WTC11 (cell line): ENCODE results near the gene ERLEC1. TPM values are rescaled to one million over a fixed set of nuclear protein-coding genes. Genes with fewer than 3 reads are reported as not detected.
A peak's percentile ranks its signal among the peaks of the same experiment; 100 is the strongest.

ENCODE experiments used
- ATAC-seq: fragments of 200-7000 bp; cut with Tn5 transposase; 2 replicates; pipeline ENCODE4 v1.10.0; 2021; ENCODE audit warnings: mild to moderate bottlenecking, moderate library complexity
- Bru-seq: library from RNA; stranded (reverse); fragments of 400-500 nt; gene quantifications from one replicate; lab custom pipeline; 2021; lab: Mats Ljungman, UMichigan
- CTCF ChIA-PET: fragments of 300-600 bp; sonication (Branson Sonifier 250); formaldehyde crosslinking; loops from one replicate; lab custom pipeline; 2021; ENCODE audit warnings: antibody characterized with exemption; lab: Charles Lee
- POLR2A ChIA-PET: fragments of 350-600 bp; sonication (Branson Sonifier 250); formaldehyde crosslinking; loops from one replicate; lab custom pipeline; 2021; ENCODE audit warnings: antibody characterized with exemption; lab: Charles Lee
- DNase-seq: peaks from one replicate; pipeline ENCODE4 v3.0.0; 2021; ENCODE audit warnings: low spot score
- H3K27ac Mint-ChIP-seq: 2 replicates; pipeline ENCODE4 v1.8.0; 2021; ENCODE audit warnings: mixed read lengths
- H3K27me3 Mint-ChIP-seq: 2 replicates; pipeline ENCODE4 v1.8.0; 2021; ENCODE audit warnings: low read depth, mild to moderate bottlenecking, moderate library complexity, mixed read lengths
- H3K36me3 Mint-ChIP-seq: 2 replicates; pipeline ENCODE4 v1.8.0; 2021; ENCODE audit warnings: mixed read lengths
- H3K4me1 Mint-ChIP-seq: 2 replicates; pipeline ENCODE4 v1.8.0; 2022; ENCODE audit warnings: mixed read lengths
- H3K4me3 Mint-ChIP-seq: 2 replicates; pipeline ENCODE4 v1.8.0; 2021; ENCODE audit warnings: mild to moderate bottlenecking, moderate library complexity, mixed read lengths
- H3K9me3 Mint-ChIP-seq: 2 replicates; pipeline ENCODE4 v1.8.0; 2021; ENCODE audit warnings: mixed read lengths
- EMX1 ChIP-seq: fragments of 250-450 bp; sonication (Bioruptor Pico); IDR thresholded peaks from 2 replicates; pipeline ENCODE4 v1.8.0; 2021; ENCODE audit warnings: mild to moderate bottlenecking
- GTF2I ChIP-seq: fragments of 250-450 bp; sonication (Bioruptor Pico); conservative IDR thresholded peaks from 2 replicates; pipeline ENCODE4 v1.4.0; 2021; ENCODE audit warnings: mild to moderate bottlenecking
- JAZF1 ChIP-seq: fragments of 250-450 bp; sonication (Bioruptor Pico); IDR thresholded peaks from 2 replicates; pipeline ENCODE4 v1.9.0; 2021; ENCODE audit warnings: moderate library complexity, mild to moderate bottlenecking, inconsistent platforms
- JUN ChIP-seq: sonication (generic); formaldehyde crosslinking; IDR thresholded peaks from 2 replicates; pipeline ENCODE4 v1.8.0; 2023; ENCODE audit warnings: mild to moderate bottlenecking, missing genetic modification reagents
- MXD4 ChIP-seq: fragments of 250-450 bp; sonication (Bioruptor Pico); IDR thresholded peaks from 2 replicates; pipeline ENCODE4 v1.8.0; 2021; ENCODE audit warnings: mild to moderate bottlenecking, moderate library complexity, borderline replicate concordance
- NFATC4 ChIP-seq: fragments of 250-450 bp; sonication (Bioruptor Pico); IDR thresholded peaks from 2 replicates; pipeline ENCODE4 v1.9.0; 2021; ENCODE audit warnings: mild to moderate bottlenecking
- NFYB ChIP-seq: sonication (generic); formaldehyde crosslinking; conservative IDR thresholded peaks from 2 replicates; pipeline ENCODE4 v1.8.0; 2022; ENCODE audit warnings: low read depth, missing genetic modification reagents
- SMAD4 ChIP-seq: sonication (generic); formaldehyde crosslinking; IDR thresholded peaks from 2 replicates; pipeline ENCODE4 v1.8.0; 2022; ENCODE audit warnings: mild to moderate bottlenecking, missing genetic modification reagents
- TCF7 ChIP-seq: sonication (generic); formaldehyde crosslinking; IDR thresholded peaks from 2 replicates; pipeline ENCODE4 v1.8.0; 2022; ENCODE audit warnings: mild to moderate bottlenecking, low read depth, missing genetic modification reagents, moderate library complexity
- TP53 ChIP-seq: sonication (generic); formaldehyde crosslinking; IDR thresholded peaks from 2 replicates; pipeline ENCODE4 v1.8.1; 2023; ENCODE audit warnings: mild to moderate bottlenecking, missing genetic modification reagents
- ZBTB21 ChIP-seq: sonication (generic); formaldehyde crosslinking; IDR thresholded peaks from 2 replicates; pipeline ENCODE4 v1.8.1; 2023; ENCODE audit warnings: mild to moderate bottlenecking, missing genetic modification reagents, borderline replicate concordance
- ZNF219 ChIP-seq: sonication (generic); formaldehyde crosslinking; IDR thresholded peaks from 2 replicates; pipeline ENCODE4 v1.8.0; 2023; ENCODE audit warnings: missing genetic modification reagents, mild to moderate bottlenecking, borderline replicate concordance
- ZNF232 ChIP-seq: sonication (generic); formaldehyde crosslinking; IDR thresholded peaks from 2 replicates; pipeline ENCODE4 v1.8.0; 2022; ENCODE audit warnings: mild to moderate bottlenecking, missing genetic modification reagents
- ZNF263 ChIP-seq: sonication (generic); formaldehyde crosslinking; IDR thresholded peaks from 2 replicates; pipeline ENCODE4 v1.8.1; 2022; ENCODE audit warnings: low read depth, mild to moderate bottlenecking, moderate library complexity, missing genetic modification reagents
- ZNF396 ChIP-seq: fragments of 250-450 bp; sonication (Bioruptor Pico); IDR thresholded peaks from 2 replicates; pipeline ENCODE4 v1.8.0; 2021; ENCODE audit warnings: mild to moderate bottlenecking, moderate library complexity, borderline replicate concordance
- ZNF416 ChIP-seq: fragments of 250-450 bp; sonication (Bioruptor Pico); IDR thresholded peaks from 2 replicates; pipeline ENCODE4 v1.9.0; 2021; ENCODE audit warnings: mild to moderate bottlenecking, inconsistent platforms
- long read RNA-seq, 3 experiments: library from RNA in 1 of 3; library from capped mRNA in 1 of 3; library from polyadenylated mRNA in 1 of 3; unstranded in 2 of 3; stranded (forward) in 1 of 3; transcript quantifications; one replicate each; pipeline ENCODE4 v2.0.0, GENCODE V29; 2021
- total RNA-seq: library from RNA; stranded (reverse); gene quantifications from 3 replicates; pipeline ENCODE4 v1.2.3, GENCODE V29; 2021
- TF ChIP-seq, protein P1 (sequence below): sonication (generic); formaldehyde crosslinking; IDR thresholded peaks from 2 replicates; pipeline ENCODE4 v1.8.1; 2022; ENCODE audit warnings: missing genetic modification reagents, borderline replicate concordance
- TF ChIP-seq, protein P2 (sequence below): fragments of 200-600 bp; IDR thresholded peaks from 2 replicates; pipeline ENCODE4 v1.8.0; 2022; ENCODE audit warnings: antibody characterized with exemption
- TF ChIP-seq, protein P3 (sequence below): fragments of 250-450 bp; sonication (Bioruptor Pico); IDR thresholded peaks from 2 replicates; pipeline ENCODE4 v1.9.0; 2021; ENCODE audit warnings: mild to moderate bottlenecking
- TF ChIP-seq, protein P4 (sequence below): sonication (generic); formaldehyde crosslinking; IDR thresholded peaks from 2 replicates; pipeline ENCODE4 v1.8.0; 2023; ENCODE audit warnings: mild to moderate bottlenecking, missing genetic modification reagents
- TF ChIP-seq, protein P5 (sequence below): sonication (generic); formaldehyde crosslinking; IDR thresholded peaks from 2 replicates; pipeline ENCODE4 v1.8.0; 2022; ENCODE audit warnings: mild to moderate bottlenecking, missing genetic modification reagents
- TF ChIP-seq, protein P6 (sequence below): sonication (generic); formaldehyde crosslinking; IDR thresholded peaks from 2 replicates; pipeline ENCODE4 v1.8.0; 2023; ENCODE audit warnings: missing genetic modification reagents

ERLEC1 gene, protein sequence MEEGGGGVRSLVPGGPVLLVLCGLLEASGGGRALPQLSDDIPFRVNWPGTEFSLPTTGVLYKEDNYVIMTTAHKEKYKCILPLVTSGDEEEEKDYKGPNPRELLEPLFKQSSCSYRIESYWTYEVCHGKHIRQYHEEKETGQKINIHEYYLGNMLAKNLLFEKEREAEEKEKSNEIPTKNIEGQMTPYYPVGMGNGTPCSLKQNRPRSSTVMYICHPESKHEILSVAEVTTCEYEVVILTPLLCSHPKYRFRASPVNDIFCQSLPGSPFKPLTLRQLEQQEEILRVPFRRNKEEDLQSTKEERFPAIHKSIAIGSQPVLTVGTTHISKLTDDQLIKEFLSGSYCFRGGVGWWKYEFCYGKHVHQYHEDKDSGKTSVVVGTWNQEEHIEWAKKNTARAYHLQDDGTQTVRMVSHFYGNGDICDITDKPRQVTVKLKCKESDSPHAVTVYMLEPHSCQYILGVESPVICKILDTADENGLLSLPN
- total RNA-seq = 25.9 to 27.8 TPM (median 26.5 TPM) in 3 replicates
- percentile 76 among the genes with signal in this experiment for Bru-seq, nascent RNA
- long read RNA-seq, experiment 1, transcript ERLEC1-201 (14 exons, 2,433 nt) = major isoform, 155 of 203 reads
- long read RNA-seq, experiment 1, transcript ERLEC1-202 (13 exons, 2,271 nt) = minor isoform, 27 of 203 reads
- long read RNA-seq, experiment 1, partial matches to known transcripts = 3 of 203 reads
- long read RNA-seq, experiment 1, other reads (novel, unspliced or antisense) = 17 of 203 reads
- long read RNA-seq, experiment 2, partial matches to known transcripts = 17 of 65 reads
- long read RNA-seq, experiment 2, other reads (novel, unspliced or antisense) = 48 of 65 reads
- long read RNA-seq, experiment 3, transcript ERLEC1-202 (13 exons, 2,271 nt) = minor isoform, 15 of 68 reads
- long read RNA-seq, experiment 3, transcript ERLEC1-201 (14 exons, 2,433 nt) = major isoform, 38 of 68 reads
- long read RNA-seq, experiment 3, partial matches to known transcripts = 5 of 68 reads
- long read RNA-seq, experiment 3, other reads (novel, unspliced or antisense) = 9 of 68 reads

DNA sequence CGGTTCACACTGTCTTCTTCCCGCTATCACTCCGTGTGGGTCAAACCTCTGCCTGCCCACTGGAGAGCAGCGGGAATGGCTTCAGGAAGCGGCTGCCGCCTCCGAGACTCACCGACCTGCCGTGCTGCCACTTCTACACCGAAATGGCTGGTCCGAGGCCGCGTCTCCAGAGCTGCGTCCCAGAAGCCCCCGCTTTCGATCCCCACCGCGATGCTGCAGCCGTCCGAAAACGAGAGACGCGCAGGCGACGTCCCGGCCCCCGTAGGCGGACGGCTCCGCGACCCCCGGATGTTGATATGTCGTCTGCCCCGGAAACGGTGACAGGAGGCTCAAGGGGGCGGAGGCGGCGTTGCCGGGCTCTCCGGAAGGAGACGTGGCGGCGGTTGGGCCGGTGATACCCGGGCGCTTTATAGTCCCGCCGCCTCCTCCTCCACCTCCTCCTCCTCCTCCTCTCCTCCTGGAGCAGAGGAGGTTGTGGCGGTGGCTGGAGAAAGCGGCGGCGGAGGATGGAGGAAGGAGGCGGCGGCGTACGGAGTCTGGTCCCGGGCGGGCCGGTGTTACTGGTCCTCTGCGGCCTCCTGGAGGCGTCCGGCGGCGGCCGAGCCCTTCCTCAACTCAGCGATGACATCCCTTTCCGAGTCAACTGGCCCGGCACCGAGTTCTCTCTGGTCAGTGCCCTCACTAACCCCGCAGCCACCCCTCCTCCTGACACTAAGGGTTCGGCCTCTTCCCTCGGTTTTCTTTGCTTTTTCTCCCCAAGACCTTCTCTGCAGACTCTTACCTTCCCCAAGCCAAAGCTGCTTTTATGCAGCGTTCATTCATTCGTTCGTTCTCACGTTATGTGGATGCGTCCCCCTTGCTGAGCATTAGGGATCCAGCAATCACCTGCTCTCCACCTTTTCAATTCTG is at the start of gene ERLEC1, which contains the start of gene ASB3:
Gene ERLEC1 (plus strand): TSS at position 340 of the 909 bp plus-strand sequence. CDS start 167 bp downstream, at position 507.
Gene ASB3 (minus strand): TSS at position 249 of the 909 bp plus-strand sequence. CDS start 21,381 bp downstream, outside the sequence.
- peaks cover 44% of the 10 kb centered on the region for H3K4me1 Mint-ChIP-seq
- peak within 1 kb of the TSS; percentile 99 for H3K27ac Mint-ChIP-seq
- H3K27me3 Mint-ChIP-seq = no peaks in the 10 kb centered on the region
- CTCF ChIA-PET = no interaction called here
- DNase-seq (peak; percentile 92), ATAC-seq (peak; percentile 93)
- peak within 1 kb of the TSS; percentile 98 for H3K4me3 Mint-ChIP-seq
- no peaks in the 10 kb centered on the region for H3K9me3 Mint-ChIP-seq
- POLR2A ChIA-PET = interaction anchor here (1.5 to 1.6 kb wide), 2 partner anchors 11 to 19 kb away, joined by 5 to 11 read pairs; partner anchors contain the start of gene CHAC2
- H3K36me3 Mint-ChIP-seq = 0 out of 2 replicates have a peak, but pooled peaks cover 3% of the 10 kb centered on the region
- no peak for TF ChIP-seq SMAD4 (CRISPR knock-in tag)
- TF ChIP-seq ZNF263 (CRISPR knock-in tag) = no peak
- TF ChIP-seq ZNF396 (CRISPR knock-in tag) = no peak
- no peak for TF ChIP-seq MXD4 (CRISPR knock-in tag)
- TF ChIP-seq, protein P1, sequence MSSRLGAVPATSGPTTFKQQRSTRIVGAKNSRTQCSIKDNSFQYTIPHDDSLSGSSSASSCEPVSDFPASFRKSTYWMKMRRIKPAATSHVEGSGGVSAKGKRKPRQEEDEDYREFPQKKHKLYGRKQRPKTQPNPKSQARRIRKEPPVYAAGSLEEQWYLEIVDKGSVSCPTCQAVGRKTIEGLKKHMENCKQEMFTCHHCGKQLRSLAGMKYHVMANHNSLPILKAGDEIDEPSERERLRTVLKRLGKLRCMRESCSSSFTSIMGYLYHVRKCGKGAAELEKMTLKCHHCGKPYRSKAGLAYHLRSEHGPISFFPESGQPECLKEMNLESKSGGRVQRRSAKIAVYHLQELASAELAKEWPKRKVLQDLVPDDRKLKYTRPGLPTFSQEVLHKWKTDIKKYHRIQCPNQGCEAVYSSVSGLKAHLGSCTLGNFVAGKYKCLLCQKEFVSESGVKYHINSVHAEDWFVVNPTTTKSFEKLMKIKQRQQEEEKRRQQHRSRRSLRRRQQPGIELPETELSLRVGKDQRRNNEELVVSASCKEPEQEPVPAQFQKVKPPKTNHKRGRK (CRISPR knock-in tag) = no peak
- no peak for TF ChIP-seq ZNF219 (CRISPR knock-in tag)
- TF ChIP-seq, protein P2, sequence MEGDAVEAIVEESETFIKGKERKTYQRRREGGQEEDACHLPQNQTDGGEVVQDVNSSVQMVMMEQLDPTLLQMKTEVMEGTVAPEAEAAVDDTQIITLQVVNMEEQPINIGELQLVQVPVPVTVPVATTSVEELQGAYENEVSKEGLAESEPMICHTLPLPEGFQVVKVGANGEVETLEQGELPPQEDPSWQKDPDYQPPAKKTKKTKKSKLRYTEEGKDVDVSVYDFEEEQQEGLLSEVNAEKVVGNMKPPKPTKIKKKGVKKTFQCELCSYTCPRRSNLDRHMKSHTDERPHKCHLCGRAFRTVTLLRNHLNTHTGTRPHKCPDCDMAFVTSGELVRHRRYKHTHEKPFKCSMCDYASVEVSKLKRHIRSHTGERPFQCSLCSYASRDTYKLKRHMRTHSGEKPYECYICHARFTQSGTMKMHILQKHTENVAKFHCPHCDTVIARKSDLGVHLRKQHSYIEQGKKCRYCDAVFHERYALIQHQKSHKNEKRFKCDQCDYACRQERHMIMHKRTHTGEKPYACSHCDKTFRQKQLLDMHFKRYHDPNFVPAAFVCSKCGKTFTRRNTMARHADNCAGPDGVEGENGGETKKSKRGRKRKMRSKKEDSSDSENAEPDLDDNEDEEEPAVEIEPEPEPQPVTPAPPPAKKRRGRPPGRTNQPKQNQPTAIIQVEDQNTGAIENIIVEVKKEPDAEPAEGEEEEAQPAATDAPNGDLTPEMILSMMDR = no peak
- TF ChIP-seq, protein P3, sequence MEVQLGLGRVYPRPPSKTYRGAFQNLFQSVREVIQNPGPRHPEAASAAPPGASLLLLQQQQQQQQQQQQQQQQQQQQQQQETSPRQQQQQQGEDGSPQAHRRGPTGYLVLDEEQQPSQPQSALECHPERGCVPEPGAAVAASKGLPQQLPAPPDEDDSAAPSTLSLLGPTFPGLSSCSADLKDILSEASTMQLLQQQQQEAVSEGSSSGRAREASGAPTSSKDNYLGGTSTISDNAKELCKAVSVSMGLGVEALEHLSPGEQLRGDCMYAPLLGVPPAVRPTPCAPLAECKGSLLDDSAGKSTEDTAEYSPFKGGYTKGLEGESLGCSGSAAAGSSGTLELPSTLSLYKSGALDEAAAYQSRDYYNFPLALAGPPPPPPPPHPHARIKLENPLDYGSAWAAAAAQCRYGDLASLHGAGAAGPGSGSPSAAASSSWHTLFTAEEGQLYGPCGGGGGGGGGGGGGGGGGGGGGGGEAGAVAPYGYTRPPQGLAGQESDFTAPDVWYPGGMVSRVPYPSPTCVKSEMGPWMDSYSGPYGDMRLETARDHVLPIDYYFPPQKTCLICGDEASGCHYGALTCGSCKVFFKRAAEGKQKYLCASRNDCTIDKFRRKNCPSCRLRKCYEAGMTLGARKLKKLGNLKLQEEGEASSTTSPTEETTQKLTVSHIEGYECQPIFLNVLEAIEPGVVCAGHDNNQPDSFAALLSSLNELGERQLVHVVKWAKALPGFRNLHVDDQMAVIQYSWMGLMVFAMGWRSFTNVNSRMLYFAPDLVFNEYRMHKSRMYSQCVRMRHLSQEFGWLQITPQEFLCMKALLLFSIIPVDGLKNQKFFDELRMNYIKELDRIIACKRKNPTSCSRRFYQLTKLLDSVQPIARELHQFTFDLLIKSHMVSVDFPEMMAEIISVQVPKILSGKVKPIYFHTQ = no peak
- TF ChIP-seq NFYB (CRISPR knock-in tag) = no peak
- TF ChIP-seq ZBTB21 (CRISPR knock-in tag) = no peak
- no peak for TF ChIP-seq JAZF1 (CRISPR knock-in tag)
- TF ChIP-seq ZNF232 (CRISPR knock-in tag) = no peak; the same call in 1 of the 2 replicates
- no peak for TF ChIP-seq EMX1 (CRISPR knock-in tag)
- TF ChIP-seq NFATC4 (CRISPR knock-in tag) = no peak
- TF ChIP-seq, protein P4, sequence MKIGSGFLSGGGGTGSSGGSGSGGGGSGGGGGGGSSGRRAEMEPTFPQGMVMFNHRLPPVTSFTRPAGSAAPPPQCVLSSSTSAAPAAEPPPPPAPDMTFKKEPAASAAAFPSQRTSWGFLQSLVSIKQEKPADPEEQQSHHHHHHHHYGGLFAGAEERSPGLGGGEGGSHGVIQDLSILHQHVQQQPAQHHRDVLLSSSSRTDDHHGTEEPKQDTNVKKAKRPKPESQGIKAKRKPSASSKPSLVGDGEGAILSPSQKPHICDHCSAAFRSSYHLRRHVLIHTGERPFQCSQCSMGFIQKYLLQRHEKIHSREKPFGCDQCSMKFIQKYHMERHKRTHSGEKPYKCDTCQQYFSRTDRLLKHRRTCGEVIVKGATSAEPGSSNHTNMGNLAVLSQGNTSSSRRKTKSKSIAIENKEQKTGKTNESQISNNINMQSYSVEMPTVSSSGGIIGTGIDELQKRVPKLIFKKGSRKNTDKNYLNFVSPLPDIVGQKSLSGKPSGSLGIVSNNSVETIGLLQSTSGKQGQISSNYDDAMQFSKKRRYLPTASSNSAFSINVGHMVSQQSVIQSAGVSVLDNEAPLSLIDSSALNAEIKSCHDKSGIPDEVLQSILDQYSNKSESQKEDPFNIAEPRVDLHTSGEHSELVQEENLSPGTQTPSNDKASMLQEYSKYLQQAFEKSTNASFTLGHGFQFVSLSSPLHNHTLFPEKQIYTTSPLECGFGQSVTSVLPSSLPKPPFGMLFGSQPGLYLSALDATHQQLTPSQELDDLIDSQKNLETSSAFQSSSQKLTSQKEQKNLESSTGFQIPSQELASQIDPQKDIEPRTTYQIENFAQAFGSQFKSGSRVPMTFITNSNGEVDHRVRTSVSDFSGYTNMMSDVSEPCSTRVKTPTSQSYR (CRISPR knock-in tag) = no peak
- TF ChIP-seq JUN (CRISPR knock-in tag) = no peak
- TF ChIP-seq TP53 (CRISPR knock-in tag) = no peak; the same call in 1 of the 2 replicates
- TF ChIP-seq GTF2I (CRISPR knock-in tag) = no peak
- no peak for TF ChIP-seq TCF7 (CRISPR knock-in tag)
- TF ChIP-seq, protein P5, sequence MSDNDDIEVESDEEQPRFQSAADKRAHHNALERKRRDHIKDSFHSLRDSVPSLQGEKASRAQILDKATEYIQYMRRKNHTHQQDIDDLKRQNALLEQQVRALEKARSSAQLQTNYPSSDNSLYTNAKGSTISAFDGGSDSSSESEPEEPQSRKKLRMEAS (CRISPR knock-in tag) = peak; percentile 87; the same call in 1 of the 2 replicates
- no peak for TF ChIP-seq ZNF416 (CRISPR knock-in tag)
- TF ChIP-seq, protein P6, sequence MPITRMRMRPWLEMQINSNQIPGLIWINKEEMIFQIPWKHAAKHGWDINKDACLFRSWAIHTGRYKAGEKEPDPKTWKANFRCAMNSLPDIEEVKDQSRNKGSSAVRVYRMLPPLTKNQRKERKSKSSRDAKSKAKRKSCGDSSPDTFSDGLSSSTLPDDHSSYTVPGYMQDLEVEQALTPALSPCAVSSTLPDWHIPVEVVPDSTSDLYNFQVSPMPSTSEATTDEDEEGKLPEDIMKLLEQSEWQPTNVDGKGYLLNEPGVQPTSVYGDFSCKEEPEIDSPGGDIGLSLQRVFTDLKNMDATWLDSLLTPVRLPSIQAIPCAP (CRISPR knock-in tag) = no peak
